Measurements from ENCODE around the gene CHST5.

The CHST5 gene

DNA sequence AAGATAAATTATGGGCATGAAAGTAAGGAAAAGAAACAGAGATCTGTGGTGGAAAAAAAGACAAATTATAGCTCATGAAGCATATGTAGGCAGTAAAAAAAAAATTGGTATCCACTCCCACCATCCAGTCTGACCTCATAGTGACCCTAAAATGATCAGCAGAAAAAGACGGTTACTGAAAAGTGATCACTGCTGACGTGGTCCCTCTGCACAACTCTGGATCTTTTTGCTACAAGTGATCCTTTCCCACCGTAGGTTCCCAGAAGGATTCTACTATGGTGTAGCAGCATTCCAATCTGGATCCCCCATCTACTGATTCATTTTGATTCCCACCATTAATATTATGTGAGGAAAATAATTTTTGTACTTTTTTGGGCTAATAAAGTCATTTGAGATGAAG is 29.8 kb downstream of the CHST5 start:
- DNase-seq (ENCODE audit: low spot score) = no peak

DNA sequence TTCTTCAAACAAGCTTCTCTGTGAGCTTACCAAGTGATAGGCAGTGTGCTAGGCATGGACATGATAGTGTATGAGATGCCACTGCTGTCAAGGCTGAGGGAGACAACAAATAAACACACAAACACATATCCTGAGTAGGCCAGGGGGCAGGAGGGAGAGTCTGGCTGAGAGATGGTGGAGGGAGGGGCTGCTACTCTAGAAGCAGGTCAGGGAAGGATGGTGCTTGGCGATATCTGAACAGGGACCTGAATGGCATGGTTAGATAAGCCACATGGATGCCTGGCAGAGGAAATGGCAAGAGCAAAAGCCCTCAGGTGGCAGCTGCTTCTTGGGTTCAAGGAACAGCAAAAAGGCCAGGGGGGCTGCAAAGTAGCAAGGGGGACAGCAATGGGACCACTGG is 32.1 kb downstream of the CHST5 start:
- no peak for DNase-seq (ENCODE audit: low spot score)

DNA sequence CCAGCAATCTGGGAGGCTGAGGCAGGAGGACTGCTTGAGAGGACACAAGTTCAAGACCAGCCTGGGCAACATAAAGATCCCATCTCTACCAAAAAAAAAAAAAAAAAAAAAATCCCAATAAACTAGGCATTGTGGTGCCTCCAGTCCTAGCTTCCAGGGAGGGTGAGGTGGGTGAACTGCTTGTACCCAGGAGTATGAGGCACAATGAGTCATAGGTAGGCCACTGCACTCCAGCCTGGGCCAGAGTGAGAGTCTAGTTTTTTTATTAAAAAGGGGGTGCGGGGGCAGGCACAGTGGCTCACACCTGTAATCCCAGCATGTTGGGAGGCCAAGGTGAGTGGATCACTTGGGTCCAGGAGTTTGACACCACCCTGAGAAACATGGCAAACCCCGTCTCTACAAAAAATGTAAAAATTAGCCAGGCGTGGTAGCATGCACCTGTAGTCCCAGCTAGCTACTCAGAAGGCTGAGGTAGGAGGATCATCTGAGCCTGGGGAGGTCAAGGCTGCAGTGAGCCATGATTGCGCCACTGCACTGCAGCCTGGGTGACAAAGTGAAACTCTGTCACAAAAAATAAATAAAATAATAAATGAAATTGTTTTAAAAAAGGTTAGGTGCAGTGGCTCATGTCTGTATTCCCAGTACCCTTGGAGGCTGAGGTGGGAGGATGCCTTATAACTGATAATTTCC is 32.8 kb downstream of the CHST5 start:
- DNase-seq (ENCODE audit: low spot score) = no peak

DNA sequence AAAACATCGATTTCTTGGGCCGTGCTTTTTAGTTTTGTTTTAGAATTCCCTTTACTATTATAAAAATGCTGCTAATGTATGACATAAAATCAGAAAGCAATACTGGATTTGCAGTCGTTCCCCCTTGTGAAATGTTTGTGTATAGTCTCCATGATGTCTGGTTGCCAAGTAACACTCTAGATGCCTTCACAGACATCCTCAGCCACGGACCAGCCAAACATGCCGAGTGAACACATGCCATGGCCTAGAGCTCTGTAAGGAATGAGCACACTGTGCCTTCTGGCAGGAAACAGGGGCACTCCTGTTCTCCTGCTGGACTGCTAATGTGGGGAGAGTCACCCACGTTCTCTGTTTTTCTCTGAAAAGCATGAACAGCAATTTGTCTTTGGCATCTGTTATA is 34.1 kb downstream of the CHST5 start:
- DNase-seq (ENCODE audit: low spot score) = peak; percentile 51

DNA sequence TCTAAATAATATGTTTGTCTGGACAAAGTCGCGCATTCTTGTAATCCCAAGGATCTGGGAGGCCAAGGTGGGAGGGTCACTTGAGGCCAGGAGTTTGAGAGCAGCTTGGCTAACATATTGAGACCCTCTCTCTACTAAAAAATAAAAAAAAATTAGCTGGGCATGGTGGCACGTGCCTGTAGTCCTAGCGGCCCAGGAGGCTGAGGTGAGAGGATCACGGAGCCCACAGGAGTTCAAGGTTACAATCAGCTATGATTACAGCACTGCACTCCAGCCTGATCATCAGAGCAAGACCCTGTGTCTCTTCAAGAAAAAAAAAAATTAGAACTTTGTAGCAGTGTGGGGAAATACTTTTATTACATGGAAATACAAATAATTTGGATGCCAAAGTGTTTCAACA is 34.5 kb downstream of the CHST5 start:
- no peak for DNase-seq (ENCODE audit: low spot score)

DNA sequence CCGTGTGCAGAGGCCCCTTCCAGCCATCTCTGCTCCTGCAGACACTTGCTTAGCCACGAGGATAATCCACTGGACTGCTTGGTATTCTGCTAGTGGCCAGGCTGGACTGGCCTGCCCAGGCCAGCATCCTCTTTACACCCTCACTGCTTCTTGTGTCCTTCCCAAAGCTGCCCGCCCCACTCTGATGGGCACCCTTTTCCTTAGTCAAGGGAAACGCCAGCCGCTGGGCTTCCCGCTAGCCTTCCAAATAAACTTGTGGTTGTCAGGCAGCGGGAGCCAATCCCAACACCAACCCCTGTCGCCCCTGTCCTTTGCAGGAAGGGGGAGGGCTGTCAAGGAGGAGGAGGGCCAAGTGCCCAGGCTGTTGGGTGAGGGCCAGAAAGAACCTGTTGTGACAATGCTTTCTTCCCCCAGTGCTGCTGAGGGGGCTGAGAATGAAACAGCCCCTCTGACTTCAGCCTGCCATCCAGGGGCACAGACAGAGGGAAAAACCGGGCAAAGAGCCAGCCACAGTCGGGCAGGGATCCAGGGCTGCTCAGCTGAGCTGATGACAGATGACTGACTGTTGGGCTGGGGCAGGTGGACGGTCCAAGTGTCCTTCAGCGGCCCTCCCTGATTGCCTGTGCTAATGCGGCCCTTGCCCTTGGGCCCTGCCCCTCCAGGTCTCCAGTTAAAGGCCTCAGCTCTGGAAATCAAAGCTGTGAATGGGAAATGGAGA is 37.1 kb downstream of the CHST5 start:
- DNase-seq (ENCODE audit: low spot score) = peak; percentile 59

DNA sequence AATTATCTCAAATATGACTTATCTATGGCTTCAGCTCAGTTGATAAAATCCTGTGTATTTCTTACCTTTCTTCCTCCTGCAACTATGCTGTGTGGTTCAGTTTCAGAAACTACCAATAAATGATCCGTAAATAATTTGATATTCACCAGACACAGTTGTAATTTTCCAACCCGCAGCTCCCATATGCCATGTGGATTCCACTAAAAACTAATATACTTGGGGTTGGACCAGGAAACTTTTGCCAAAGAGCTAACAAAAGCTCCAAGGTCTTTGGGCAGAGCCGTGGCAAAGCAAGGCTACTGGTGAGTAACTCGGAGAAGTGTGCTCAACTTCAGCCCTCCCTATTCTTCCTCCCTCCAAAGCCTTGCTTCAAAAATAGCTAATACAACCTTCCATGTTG is 38.4 kb downstream of the CHST5 start:
- DNase-seq (ENCODE audit: low spot score) = peak; percentile 40

DNA sequence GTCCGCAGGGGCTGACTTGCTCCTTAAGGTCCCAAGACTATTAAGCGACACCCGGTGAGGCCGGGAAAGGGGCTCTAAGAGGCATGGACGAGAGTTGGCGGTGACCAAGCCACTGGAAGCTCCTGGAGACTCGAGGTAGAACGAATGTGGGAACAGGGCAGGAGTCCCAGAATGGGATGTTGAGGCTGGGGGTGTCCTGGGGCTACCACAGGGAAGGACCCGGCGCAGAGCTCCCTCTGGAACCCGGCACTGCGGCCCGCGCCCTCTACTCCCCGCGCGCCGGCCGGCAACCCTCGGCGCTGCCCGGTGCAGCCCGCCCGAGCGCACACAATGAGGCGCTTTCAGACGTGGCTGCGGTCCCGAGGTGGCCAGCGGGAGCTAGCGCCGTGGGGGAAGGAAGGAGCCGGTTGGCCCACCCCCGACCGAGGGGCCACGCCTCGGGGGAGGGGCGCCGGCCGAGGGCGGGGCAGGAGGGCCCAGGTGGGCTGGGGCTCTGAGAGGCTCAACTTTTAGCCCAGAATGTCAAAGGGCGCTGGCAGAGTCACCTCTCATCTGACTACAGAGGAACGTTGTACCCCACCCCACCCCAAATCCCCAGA is 40.7 kb downstream of the CHST5 start, which contains the start of gene CHST6:
CHST6 (minus strand) TSS at position 366 of the 599 bp plus-strand sequence. CDS start 15,613 bp downstream, outside the sequence.
- peak; percentile 75 for DNase-seq (ENCODE audit: low spot score)

DNA sequence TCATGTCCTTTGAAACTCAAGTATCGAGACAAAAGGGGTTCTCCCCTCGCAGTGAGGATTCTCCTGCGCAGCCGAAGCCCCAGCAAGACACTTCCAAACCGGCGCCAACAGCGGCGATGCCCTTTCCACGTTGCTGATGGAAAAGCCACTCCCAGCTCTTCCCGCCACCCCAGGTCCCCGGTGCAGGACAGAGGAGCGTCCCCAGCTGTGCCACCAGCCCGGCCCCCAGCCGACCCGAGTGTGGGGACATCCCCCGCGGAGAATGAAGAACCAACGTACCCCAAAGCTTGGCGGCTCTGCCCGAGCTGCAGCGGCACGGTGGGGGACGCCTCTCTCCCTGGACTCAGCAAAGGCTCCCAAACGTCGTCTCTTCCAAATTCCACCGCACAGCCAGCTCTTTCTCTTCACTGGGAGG is 41.2 kb downstream of the CHST5 start:
- DNase-seq (ENCODE audit: low spot score) = no peak

DNA sequence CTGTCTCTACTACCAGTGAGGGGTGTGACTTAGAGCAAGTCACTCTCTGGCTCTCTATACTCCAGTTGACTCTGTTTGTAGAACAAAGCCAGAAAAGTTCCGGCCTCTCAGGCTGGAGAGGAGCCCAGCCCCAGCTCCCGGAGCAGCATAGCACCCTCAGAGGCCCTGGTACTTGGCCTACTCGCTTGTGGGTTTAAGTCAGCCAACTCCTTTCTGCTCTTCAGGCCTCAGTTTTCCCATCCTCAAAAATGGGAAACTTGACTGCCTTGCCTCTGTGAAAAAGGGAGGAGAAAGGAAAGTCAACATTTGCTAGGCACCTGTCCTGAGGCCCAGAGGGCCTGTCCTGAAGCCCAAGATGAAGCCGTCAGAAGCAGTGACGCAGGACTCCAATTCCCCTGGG is 41.7 kb downstream of the CHST5 start:
- DNase-seq (ENCODE audit: low spot score) = no peak

DNA sequence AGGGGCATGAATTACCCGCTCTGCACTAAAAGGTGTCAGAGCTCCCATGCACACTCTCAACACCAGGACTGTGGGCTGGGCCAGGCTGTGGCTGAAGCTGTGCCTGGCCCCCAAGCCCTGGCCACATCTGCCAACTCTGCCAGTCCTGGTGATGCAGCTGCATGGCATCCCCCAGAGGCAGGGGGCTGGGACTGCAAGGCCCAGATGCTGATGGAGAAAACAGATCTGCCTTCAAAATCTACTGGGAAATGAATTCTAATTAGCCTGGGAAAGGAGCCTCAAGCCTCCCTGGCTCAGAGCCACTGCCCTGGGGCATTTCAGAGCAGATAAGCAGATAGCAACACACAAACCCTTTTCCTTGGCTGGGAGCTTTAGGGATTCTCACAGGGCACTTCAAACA is 44.0 kb downstream of the CHST5 start:
- peak; percentile 93 for DNase-seq (ENCODE audit: low spot score)

DNA sequence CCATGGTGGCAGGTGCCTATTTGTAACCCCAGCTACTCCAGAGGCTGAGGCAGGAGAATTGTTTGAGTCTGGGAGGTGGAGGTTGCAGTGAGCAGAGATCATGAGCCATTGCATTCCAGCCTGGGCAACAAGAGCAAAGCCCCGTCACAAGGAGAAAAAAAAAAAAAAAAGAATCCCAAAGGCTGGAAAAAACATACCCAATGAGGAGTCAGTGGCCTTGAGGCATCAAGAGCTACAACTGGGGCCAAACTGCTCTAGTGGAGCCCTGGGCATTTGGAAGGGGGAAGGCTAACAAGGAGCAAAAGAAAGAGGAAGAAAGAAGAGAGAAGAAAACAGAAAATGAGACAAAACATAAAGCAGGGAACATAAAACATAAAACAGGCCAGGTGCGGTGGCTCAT is 47.6 kb downstream of the CHST5 start:
- DNase-seq (ENCODE audit: low spot score) = no peak

DNA sequence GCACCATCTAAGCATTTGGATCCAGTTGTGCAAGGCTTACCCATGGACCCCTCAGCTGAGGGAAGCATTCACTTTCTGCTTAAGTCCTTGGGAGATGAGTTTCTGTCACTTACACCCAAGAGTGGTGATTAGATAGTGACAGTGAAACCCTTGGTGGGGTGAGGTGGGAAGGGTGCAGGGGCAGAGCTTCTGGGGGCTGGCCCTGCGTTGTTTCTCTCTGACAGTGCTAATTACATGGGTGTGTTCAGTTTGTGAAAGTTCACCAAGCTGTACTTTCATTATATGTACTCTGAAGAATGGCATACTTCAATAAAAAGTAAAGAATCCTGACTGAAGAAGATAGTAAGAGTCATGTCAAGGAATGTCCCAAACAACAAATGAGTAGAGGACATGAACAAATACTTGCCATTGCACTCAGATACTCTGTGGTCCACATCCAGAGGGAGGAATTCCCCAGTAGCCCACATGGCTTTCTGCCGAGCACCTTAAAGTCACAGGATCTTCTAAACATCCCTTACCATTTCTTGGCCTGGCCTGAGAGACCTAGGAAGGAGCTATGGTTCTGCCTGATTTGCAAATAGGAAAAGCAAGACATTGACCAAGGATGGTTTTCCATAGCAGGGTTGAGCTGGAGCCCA is 49.1 kb downstream of the CHST5 start:
- DNase-seq (ENCODE audit: low spot score) = no peak

DNA sequence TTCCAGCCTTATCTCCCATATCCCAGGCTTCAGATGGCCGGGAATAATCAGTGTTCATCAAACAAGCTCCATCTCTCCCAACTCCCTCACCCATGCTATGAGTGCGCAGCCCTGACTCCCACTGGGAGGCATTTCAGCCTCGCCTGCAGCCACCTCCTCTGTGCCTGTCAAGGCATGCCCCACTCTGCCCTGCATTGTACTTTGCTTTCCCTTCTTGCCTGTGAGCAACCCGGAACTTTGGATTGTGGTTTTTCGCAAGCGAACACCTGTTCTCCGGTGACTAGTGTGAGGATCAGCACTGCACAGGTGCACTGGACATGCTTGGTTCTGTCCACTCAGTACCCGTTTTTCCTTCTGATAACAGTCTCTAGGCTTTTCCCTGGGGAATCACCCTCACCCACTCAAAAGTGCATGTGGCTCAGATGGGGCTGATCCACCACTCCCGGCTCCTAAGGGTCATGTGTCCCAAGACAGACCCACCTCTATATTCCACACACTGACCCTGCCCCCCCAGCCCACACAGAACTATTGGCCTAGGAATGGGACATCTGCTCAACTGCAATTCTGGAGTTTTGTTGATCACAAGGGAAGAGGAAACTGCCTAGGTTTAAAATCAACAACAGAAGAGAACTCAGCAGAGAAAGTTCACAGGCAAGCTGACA is 49.8 kb downstream of the CHST5 start:
- no peak for DNase-seq (ENCODE audit: low spot score)

DNA sequence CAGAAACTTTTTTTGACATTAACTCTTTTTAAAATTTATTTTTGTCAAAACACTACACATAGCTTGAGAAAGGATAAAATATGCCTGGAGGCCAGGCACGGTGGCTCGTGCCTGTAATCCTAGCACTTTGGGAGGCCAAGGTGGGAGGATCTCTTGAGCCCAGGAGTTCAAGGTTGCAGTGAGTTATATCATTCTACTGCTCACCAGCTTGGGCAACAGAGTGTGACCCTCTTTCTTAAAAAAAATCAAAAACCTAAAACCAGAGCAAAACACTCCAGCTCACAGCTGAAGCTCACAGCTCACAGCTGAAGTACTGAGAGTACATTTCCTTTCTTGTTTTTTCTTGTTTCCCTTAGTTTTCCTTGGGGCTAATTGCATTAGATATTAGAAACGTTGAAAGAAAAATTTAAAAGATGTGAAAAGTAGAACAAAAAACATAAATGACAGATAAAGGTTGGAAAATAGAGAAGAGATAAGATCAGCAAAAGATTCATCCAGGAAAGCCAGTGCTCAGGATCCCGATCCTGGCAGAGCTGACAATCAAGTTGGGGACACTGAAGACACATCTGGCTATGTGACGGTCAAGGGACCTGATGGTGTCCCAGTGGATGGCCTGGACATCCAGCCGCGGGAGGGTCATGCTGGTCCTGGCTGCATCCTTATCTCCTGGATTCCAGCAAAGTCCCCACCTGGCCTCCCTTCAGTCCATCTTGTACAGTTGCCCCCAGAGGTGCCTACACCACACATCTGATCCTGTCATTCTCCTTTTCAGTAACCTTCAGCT is 50.5 kb downstream of the CHST5 start:
- no peak for DNase-seq (ENCODE audit: low spot score)

DNA sequence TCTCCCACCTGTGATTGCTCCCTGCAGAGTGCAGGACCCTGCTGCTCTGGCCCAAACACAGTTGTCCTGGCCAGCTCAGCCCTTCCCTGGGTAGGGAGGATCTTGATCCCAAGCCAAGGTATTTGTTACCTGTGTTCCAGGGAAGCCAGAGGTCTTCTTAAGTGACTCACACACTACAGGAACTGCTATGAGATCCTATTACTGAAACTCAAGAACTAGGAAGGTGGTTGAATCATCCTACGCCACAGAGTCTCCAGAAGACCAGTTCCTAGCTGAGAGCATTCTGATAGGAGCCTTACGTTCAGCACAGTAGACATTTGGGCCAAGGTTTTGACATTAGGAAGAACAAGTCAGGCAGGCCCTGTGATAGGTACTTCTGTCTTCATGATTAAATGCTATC is 52.7 kb downstream of the CHST5 start:
- DNase-seq (ENCODE audit: low spot score) = no peak

DNA sequence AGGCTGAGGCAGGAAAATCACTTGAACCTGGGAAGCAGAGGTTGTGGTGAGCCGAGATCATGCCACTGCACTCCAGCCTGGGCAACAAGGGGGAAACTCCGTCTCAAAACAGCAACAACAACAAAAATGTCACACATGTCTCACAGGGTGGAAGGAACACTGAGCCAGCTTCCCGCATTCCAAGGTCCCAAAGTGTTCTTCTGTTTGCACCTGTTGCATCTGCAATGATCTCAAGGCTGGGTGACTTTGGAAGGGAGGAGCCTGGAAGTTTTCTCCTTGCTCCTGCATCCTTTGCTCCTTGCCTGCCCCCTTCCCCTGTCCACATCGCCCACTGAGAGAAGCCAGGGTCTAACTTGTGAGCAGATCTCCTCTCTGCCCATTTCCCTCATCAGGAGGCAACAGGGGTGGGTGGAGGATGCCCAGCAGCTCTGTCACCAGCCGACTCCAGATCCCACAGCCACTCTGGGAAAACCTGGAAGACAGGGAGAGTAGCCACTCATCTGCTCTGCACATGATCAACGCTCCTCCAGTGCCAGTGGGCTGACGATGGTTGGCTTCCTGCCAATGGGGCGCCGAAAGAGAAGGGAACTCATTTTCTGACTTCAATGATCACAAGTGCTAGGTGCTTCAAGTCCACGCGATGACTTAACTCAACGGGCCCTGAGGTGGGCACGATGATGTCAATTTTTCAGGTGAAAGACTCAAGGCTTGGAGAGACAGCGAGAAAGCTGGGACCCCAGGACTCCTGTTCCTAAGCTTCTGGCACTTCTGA is 53.3 kb downstream of the CHST5 start:
- DNase-seq (ENCODE audit: low spot score) = no peak

DNA sequence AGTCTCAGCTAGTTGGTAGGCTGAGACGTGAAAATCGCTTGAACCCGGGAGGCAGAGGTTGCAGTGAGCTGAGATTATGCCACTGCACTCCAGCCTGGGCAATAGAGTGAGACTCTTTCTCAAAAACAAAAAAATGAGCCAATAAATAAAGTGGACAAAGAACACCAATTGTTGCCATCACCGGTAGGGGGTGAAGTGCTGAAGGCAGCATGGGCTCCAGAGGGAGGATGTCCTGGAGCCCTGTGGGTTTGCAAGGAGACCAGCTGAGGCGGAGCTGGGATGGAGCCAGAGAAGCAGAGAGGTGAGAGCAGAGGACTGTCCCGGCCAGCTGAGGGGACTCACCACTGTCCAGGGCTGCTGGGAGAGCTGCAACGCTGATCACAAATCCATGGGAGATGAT is 54.4 kb downstream of the CHST5 start:
- DNase-seq (ENCODE audit: low spot score) = no peak

DNA sequence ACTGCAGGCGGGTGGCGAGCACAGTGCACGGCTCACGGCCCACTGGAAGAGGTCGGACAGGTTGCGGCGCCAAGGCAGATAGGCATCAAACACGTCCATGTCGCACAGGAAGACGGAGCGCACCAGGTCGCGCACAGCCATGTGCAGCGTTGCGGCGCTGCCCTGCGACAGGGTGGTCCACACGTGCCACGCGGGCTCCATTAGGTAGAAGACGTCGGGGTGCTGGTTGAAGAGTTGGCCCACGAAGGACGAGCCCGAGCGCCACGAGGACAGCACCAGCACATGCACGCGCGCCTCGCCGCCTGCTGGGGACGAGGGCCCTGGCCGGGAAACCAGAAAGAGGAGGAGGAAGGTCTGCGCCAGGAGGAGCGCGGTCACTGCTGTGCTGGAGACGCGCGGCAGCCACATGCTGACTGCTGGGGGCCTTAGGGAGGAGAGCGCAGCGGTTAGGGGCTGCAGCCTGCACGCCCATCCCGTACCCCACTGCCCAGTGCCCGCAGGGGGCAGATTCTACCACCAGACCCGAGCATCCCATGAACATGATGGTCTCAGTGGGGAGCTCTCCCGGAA is 56.4 kb downstream of the CHST5 start:
- no peak for DNase-seq (ENCODE audit: low spot score)

All from pons (tissue), 1 donor.